GM19193 (cell line): ENCODE results near the gene STEAP4.

ENCODE experiments used
- POLR2A ChIP-seq: IDR thresholded peaks from 4 replicates; pipeline ENCODE4 v1.6.1; 2011; ENCODE audit not compliant: insufficient read depth, insufficient read length; ENCODE audit errors: extremely low read depth

Gene STEAP4

DNA sequence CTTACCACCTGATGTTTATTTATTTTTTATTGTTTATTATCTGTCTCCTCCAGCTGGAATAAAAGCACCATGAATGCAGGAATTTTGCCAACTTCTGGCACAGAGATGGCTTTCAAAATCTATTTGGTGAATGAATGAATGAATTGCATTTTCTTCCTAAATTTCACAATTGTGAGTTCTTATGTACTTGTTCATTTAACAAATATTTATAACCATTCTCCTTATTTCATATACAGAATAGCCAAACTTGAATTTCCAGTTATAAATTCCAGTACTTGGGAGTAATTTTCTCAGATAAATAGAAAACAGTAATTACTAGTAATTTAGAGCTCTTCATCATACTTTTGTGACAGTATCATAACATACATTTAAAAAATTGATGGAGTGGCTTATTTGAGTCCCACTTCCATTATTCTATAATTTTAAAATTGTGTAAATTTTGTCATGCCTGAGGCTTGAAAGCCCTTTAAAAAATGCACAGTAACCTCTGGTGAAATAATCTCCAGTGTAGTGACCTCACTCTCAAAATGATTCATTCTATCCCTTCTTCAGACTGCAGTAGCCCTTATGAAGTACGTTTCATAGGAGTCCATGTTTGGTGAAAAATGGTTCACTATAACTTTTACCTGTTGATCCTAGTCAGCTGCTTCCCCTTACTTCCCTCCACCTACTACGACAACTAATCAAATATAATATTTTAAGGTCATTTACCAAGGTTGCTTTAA lies 46.9 kb downstream of the STEAP4 start:
- no peak for TF ChIP-seq POLR2A

GRCh38 chr7:88256906-88257305 lies 49.8 kb downstream of the STEAP4 start:
- TF ChIP-seq POLR2A, result no peak

DNA sequence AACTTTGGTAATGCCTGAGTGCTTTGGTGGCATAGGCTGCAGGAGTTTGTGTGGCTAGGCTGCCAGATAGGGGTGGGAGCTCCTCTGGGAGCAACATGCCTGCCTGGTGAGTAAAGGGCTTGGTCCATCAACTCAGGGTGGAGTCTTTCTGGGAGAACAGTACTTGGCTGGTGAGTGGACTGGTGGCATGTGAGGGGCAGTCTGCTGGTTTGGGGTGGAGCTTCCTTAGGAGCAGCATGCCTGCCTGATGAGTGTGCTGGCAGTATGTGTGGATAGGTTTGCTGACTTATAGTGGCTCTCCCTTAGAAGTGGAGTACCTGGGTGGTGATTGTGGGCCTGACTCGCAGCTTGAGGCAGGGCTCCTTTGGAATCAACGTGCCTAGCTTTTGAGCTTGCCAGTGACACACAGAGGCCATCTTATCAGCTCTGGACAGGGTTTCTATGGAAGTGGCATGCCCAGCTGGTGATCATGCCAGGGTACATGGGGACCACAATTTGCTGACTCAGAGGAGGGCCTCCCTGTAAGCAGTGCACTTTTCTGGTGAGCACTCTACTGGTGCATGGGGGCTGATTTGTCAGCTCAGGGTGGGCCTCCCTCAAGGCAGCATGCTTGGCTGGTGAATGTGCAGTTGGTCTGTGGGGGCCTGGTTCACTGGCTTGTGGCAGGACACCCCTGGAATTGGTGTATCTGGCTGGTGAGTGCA lies 51.8 kb downstream of the STEAP4 start:
- TF ChIP-seq POLR2A, result no peak

DNA sequence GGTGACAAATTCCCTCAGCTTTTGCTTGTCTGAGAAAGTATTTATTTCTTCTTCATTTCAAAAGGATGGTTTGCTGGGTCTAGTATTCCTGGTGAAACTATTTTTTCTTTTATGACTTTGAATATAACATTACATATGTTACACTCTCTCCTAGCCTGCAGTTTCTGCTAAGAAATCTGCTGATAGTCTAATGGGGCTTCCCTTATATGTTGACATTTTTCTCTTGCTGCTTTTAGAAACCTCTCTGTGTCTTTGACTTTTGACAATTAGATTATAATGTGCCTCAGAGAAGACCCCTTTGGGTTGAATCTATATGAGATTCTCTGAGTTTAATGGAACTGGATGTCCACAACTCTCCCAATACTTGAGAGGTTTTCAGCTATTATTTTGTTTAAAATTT lies 53.1 kb downstream of the STEAP4 start:
- no peak for TF ChIP-seq POLR2A

DNA sequence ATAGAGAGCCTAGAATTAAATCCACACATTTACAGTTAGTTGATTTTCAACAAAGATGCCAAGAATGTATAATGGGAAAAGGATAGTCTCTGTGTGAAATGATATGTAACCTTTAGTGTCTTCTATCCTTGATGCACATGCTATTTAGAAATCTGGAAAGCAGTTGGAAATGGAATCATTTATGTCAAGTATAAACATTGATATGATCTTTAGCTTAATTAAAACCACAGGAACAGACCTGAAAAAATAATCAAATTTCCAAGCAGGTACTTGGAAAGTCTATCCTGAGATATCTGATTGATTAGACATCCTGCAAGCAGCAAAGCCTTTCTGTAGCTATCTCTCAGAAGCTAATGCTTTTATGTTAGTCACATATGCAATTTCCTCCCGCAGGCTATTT lies 62.4 kb downstream of the STEAP4 start:
- TF ChIP-seq POLR2A, result no peak

DNA sequence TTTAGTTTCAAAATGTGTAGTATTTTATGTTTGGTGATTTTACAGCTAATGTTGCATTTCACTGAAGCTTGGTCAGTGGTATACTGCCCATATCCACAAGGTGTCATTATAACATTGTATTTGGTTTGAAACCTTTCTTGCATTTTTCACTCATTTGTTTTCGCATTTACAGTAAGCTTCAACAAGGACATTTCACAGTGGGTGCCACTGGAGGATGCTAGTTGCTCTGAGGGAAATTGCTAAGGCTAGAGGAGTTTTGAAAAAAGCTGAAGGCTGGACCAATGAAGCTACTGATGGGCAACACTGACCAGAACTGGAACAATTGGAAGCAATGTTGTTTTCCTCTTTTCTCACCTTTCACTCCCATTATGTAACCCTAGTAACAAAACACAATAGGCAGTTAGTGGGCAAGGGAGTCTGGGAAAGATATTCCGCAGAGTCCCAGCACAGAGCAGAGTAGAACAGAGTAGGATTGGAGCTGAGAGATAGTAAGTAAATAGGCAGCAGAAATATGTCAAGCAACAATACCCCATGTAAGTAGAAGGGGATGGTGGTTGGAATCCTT lies 63.3 kb downstream of the STEAP4 start:
- no peak for TF ChIP-seq POLR2A

DNA sequence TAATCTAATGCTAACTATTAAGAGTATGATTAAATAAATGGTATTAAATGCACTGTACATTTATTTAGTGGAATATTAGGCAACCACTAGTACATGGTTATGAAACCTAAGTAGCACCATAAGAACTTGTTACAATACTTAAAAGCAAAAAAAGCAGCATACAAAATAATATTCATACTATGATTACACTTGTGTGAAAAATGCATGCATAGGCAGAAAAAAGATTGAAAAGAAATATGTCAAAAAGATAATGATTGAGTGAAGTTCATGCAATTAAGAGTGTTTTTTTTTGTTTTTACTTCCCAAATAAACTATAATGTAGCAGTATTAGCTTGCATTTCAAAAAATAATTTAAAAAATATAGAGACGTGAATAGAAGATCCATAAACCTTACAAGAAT lies 66.8 kb downstream of the STEAP4 start:
- TF ChIP-seq POLR2A, result no peak

DNA sequence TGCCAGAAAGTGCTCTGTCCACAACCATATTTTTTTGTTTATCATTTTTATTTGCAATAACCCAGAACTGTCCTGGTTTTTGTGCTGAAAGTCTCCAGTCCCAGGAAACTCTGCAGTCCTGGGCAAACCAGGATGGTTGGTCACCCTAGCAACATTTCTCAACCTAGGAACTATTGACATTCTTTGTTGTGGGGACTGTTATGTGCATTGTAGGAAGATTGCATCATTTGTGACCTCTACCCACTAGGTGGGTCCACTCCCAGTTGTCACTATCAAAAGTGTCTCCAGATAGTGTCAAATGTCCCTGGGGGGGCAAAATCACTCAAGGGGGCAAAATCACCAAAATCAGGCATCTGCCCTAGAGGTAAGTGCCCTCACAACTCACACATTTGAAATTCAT lies 72.9 kb downstream of the STEAP4 start:
- no peak for TF ChIP-seq POLR2A

- no peak for TF ChIP-seq POLR2A
Measured at GRCh38 chr7:88230646-88231045, 76.0 kb downstream of the STEAP4 start.

GRCh38 chr7:88229302-88229995 lies 77.2 kb downstream of the STEAP4 start:
- TF ChIP-seq POLR2A, result no peak

GRCh38 chr7:88226886-88227516 lies 79.7 kb downstream of the STEAP4 start:
- TF ChIP-seq POLR2A, result no peak

- TF ChIP-seq POLR2A, result no peak
Measured at GRCh38 chr7:88226201-88226600, 80.5 kb downstream of the STEAP4 start.

DNA sequence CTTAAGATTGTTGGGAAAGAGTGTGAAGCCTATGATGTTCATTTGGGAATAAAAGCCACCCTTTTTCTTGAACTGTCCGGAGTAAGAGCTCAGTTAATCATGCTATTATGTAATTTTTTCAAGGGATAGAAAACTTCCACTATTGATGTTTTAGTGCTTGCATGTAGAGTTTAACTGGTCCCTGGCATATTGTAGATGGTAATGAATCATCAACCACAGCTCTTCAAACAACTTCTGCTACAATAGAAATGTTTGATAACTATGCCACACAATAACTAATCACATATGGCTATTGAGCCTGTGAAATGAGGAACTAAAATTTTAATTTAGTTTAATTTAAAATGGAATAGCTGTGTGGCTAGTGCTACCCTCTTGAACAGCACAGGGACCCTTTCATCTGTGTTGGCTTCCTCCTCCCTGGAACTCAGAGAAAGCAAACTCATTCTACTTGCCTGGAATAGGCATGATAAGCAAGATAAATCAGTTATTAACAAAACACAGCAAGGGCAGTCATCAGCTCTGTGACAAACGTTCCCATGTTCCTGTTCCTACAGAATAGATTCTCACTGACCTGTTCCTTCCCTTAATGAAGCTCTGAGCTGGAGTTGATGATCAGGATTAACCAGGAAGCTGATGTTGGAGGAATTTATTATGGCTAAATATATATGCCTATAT lies 82.0 kb downstream of the STEAP4 start:
- TF ChIP-seq POLR2A, result no peak

- no peak for TF ChIP-seq POLR2A
Measured at GRCh38 chr7:88223265-88223664, 83.4 kb downstream of the STEAP4 start.
